ENCODE data around the gene DNAJC25.

DNA sequence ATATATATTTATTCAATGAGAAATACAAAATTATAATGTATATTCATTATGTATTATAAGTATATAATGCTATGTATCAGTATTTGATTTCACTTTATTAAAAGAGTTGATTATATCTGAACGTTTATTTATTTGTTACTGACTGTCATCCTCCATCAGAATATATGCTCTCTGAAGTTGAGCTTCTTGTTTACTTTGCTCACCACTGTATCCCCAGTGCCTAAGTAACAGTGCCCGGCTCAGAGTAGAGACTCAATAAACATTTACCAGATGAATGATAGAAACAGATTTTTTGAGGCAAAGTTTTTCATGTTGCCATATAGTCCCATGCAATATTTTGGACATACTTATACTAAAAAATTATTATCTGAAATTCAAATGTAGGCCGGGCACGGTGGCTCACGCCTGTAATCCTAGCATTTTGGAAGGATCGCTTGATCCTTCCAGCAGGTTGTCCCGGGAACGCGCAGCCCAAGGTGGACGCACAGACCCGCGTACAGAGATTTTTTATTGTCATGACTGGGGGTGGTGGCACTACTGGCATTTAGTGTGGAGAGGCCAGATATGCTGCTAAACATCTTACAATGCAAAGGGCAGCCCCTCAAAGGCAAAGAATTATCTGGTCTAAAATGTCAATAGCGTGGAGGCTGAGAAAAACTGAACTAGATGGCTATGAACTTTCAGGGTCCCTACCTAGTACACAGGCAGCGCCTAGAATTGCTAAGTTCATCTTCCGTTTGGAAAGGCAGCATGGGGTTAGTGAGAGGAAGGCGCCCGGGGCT, 761 bp upstream of the DNAJC25 start:
- TF ChIP-seq CTCF (IDR thresholded peaks at IDR 0.05; ENCODE audit: insufficient read depth, low read length, poor library complexity, severe bottlenecking) (no peak), EZH2phosphoT487 (conservative IDR thresholded peaks at IDR 0.05; ENCODE audit: low read length) (no peak)

Measured in SU-DHL-6 (cell line).